Lower lobe of right lung (tissue), 2 donors: ENCODE data around the gene HSD3B2. TPM values are rescaled to one million over a fixed set of nuclear protein-coding genes. Genes with fewer than 3 reads are reported as not detected.

ENCODE experiments used
- ATAC-seq, 2 donors: fragments of 200-7000 bp; cut with Tn5 transposase; one replicate each; pipeline ENCODE4 v1.9.1; 2020 to 2022; ENCODE audit warnings: mild to moderate bottlenecking in 2 of 2, moderate library complexity in 2 of 2
- DNase-seq: peaks from one replicate; pipeline ENCODE4 v3.0.0-alpha.2; 2020
- H3K27ac ChIP-seq: fragments of 200-600 bp; one replicate; pipeline ENCODE4 v1.8.0; 2022
- H3K27me3 ChIP-seq: fragments of 200-600 bp; one replicate; pipeline ENCODE4 v1.8.0; 2022; ENCODE audit warnings: low read depth
- H3K36me3 ChIP-seq: fragments of 200-600 bp; one replicate; pipeline ENCODE4 v1.8.0; 2022; ENCODE audit warnings: mild to moderate bottlenecking
- H3K4me1 ChIP-seq: fragments of 200-600 bp; one replicate; pipeline ENCODE4 v1.8.0; 2022
- H3K4me3 ChIP-seq: fragments of 200-600 bp; one replicate; pipeline ENCODE4 v1.8.0; 2022; ENCODE audit warnings: mild to moderate bottlenecking
- H3K9me3 ChIP-seq: fragments of 200-600 bp; one replicate; pipeline ENCODE4 v1.8.0; 2022
- intact Hi-C: fragments of 100-400 bp; cut with DNase I; formaldehyde crosslinking; loops from one replicate; pipeline ENCODE4 v1.11.0; 2022
- total RNA-seq: library from RNA; stranded (reverse); fragmentation: NEBNext Ultra II Directional; extraction: Animal tissue kit (Norgen Biotek cat#: 25700); gene quantifications from one replicate; pipeline ENCODE4 v1.2.1, GENCODE V29; 2021
- TF ChIP-seq, protein P1 (sequence below): fragments of 200-600 bp; IDR thresholded peaks from one replicate; pipeline ENCODE4 v1.8.0; 2022; ENCODE audit warnings: antibody characterized with exemption, mild to moderate bottlenecking
- donor health status: DM: no; HTN: yes; CAD: no; lungs with severe emphysema.

Gene HSD3B2
- total RNA-seq, 1 donor from 2014 or later = not detected

DNA sequence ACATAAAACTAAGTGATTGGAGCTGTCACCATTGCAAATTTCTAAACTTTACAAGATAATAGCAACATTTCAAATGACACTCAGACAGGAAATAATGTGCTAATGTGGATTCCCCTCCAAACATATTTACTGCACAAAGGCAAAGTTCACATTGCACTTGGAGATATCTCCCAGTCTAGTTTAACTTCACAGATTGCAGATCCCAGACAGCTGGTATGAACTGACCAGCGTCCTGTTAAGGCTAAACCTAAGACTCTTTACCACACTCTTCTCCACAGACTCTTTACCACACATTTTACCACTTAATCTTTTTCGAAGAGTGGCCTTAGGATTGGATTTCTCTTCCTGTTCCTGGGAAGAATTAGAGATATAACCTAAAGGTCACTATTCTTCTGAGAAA lies 51.5 kb downstream of the HSD3B2 start:
- Histone ChIP-seq H3K36me3 (no peaks in the 10 kb centered on the region), H3K27me3 (no peaks in the 10 kb centered on the region), H3K4me1 (no peaks in the 10 kb centered on the region), H3K9me3 (no peaks in the 10 kb centered on the region), H3K4me3 (no peak overlapping the region), H3K27ac (no peak overlapping the region)
- intact Hi-C loops = no loop called here
- no peak for ATAC-seq
- TF ChIP-seq, protein P1, sequence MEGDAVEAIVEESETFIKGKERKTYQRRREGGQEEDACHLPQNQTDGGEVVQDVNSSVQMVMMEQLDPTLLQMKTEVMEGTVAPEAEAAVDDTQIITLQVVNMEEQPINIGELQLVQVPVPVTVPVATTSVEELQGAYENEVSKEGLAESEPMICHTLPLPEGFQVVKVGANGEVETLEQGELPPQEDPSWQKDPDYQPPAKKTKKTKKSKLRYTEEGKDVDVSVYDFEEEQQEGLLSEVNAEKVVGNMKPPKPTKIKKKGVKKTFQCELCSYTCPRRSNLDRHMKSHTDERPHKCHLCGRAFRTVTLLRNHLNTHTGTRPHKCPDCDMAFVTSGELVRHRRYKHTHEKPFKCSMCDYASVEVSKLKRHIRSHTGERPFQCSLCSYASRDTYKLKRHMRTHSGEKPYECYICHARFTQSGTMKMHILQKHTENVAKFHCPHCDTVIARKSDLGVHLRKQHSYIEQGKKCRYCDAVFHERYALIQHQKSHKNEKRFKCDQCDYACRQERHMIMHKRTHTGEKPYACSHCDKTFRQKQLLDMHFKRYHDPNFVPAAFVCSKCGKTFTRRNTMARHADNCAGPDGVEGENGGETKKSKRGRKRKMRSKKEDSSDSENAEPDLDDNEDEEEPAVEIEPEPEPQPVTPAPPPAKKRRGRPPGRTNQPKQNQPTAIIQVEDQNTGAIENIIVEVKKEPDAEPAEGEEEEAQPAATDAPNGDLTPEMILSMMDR = no peak
- no peak for DNase-seq

DNA sequence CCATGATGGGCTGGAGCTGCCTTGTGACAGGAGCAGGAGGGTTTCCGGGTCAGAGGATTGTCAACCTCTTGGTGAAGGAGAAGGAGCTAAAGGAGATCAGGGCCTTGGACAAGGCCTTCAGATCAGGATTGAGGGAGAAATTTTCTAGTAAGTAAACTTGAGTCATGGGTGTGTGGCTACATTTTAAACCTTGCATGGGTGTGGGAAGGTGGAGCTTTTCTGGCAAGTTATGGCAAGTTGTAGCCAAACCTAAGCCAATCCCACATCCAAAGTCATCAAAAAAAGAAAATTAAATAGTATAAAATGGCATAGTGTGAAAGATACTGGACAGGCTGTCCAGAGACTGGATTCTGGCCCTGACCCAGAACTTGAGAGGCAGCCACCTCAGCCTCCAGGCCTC lies 52.3 kb downstream of the HSD3B2 start:
- Histone ChIP-seq H3K4me3 (no peak overlapping the region), H3K4me1 (no peaks in the 10 kb centered on the region), H3K36me3 (no peaks in the 10 kb centered on the region), H3K27me3 (no peaks in the 10 kb centered on the region), H3K9me3 (no peaks in the 10 kb centered on the region), H3K27ac (no peak overlapping the region)
- DNase-seq (no peak), ATAC-seq (no peak)
- intact Hi-C loops = no loop called here
- TF ChIP-seq, protein P1 = no peak

DNA sequence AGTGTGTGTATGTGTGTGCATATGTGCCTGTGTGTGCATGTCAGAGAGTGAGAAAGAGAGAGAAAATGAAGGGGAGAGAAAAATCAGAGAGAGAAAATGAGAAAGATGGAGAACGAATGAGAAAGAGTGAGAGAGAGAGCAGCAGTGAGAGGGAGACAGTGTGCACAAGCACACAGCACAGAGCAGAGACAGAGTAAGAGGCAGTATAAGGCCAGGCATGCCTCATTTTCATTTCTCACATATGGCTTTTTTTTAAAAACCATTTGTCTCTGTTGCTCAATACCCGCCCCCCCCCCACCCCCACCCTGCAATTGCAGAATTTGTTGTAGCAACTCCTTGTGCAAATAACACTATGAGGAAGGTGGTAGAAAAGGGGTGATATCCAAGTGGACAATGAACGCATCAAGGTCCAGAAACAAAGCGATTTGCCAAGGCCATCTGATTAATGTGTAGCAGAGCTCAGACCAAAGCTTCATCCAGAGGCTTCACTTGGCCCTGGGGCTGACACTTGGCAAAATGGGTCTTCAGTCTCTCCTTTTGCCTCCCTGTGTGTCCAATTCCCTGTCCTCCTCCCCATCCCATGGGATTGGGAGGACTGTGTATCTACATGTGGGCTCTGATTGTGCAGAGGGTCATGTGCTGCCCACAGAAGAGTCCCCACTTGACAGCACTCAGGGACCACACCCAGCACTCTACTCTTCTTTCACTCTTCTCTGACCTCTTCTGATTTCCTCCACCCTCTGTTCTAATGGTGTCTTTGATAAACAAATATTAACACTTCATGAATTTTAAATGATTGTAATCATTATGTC lies 53.1 kb downstream of the HSD3B2 start:
- H3K4me1 ChIP-seq = no peaks in the 10 kb centered on the region
- ATAC-seq = peak in 1 of 2 donors; percentile 19
- no peaks in the 10 kb centered on the region for H3K27me3 ChIP-seq
- intact Hi-C loops = no loop called here
- H3K9me3 ChIP-seq = no peaks in the 10 kb centered on the region
- DNase-seq = no peak
- no peaks in the 10 kb centered on the region for H3K36me3 ChIP-seq
- no peak overlapping the region for H3K27ac ChIP-seq
- no peak overlapping the region for H3K4me3 ChIP-seq
- TF ChIP-seq, protein P1 = no peak

DNA sequence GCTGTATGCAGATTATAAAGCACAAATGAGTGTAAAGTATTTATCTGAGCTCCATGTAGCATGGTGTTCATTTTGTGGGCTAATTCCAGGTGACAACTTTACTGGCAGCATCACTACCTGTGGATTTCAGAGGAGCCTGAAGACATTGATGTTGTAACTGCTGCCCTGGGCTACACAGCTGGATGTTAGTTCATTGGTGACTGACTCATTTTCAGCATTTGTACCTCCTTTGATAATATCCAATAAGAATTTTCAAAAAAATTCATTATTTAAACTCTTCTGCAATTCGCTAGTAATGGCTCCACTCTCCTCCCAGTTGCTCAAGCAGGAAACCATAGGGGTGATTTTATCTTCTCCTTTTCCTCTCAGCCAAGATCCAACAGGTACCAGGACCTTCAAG lies 54.8 kb downstream of the HSD3B2 start:
- Histone ChIP-seq H3K27ac (no peak overlapping the region), H3K4me1 (no peaks in the 10 kb centered on the region), H3K4me3 (no peak overlapping the region), H3K27me3 (no peaks in the 10 kb centered on the region), H3K9me3 (no peaks in the 10 kb centered on the region), H3K36me3 (no peaks in the 10 kb centered on the region)
- intact Hi-C loops = no loop called here
- no peak for ATAC-seq
- DNase-seq = no peak
- TF ChIP-seq, protein P1 = no peak

DNA sequence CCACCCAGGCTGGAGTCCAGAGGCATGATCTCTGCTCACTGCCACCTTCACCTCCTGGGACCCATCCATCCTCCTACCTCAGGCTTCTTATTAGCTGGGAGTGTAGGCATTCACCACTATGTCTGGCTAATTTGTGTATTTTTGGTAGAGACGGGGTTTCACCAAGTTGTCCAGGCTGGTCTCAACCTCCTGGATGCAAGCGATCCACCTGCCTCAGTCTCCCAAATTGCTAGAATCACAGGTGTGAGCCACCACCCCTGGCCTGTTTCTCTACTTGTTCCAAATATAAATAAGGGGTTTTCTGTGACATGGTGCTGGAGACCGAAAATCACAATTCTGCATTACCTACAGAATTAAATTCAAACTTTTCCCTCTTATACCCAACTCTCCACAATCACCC lies 55.4 kb downstream of the HSD3B2 start:
- TF ChIP-seq, protein P1 = no peak
- H3K27me3 ChIP-seq = no peaks in the 10 kb centered on the region
- H3K27ac ChIP-seq = no peak overlapping the region
- no peak for ATAC-seq
- intact Hi-C loops = no loop called here
- H3K36me3 ChIP-seq = no peaks in the 10 kb centered on the region
- H3K4me3 ChIP-seq = no peak overlapping the region
- no peaks in the 10 kb centered on the region for H3K9me3 ChIP-seq
- no peak for DNase-seq
- H3K4me1 ChIP-seq = no peaks in the 10 kb centered on the region
